GM10847 (cell line): ENCODE measurements around the gene CCDC33.

Experiments used
- POLR2A ChIP-seq: IDR thresholded peaks from 2 replicates; pipeline ENCODE4 v1.6.1; 2011; ENCODE audit not compliant: insufficient read length; ENCODE audit errors: extremely low read depth

The CCDC33 gene

DNA sequence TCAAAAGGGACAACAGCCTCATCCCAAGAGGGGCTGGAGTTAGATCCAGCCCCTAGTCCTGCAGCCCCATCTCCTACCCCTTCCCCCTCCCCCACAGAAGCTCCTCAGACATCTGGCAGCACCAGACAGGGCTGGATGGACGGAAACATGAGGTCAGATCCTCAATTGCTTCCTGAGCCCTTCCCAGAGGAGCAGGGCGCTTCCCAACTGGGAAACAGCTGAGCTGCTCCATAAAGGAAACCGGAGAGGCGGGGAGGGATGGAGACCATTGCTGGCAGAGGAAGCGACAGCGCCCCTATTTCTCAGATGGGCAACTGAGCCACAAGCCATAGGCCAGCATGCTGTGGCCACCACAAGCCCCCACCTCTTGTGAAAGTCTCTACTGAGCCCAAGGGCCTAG is 149.6 kb downstream of the CCDC33 start:
- TF ChIP-seq POLR2A = no peak
